ENCODE data around the gene SLC12A7.

DNA sequence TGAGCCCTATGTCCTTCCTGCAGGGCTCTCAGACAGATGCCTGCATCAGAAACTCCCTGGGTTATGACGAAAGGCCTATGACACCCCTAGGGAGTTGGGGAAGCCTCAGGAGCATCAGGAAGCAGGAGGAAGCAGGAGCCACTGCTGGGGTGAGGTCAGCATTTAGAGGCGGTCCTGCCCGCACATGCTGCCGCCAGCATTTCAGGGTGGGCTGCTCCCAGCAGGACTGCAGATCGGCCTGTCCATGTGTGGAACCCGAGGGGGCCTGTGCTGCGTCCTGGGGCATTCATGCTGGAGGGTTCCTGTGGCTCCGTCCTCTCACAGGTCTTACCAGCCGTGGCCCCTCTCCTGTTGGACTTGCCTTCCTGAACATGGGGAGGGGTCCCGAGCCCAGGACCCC, 96.4 kb downstream of the SLC12A7 start:
- TF ChIP-seq POLR2AphosphoS5 (IDR thresholded peaks at IDR 0.05): no peak
- TF ChIP-seq POLR2A (IDR thresholded peaks at IDR 0.05): no peak
- TF ChIP-seq, protein P1, sequence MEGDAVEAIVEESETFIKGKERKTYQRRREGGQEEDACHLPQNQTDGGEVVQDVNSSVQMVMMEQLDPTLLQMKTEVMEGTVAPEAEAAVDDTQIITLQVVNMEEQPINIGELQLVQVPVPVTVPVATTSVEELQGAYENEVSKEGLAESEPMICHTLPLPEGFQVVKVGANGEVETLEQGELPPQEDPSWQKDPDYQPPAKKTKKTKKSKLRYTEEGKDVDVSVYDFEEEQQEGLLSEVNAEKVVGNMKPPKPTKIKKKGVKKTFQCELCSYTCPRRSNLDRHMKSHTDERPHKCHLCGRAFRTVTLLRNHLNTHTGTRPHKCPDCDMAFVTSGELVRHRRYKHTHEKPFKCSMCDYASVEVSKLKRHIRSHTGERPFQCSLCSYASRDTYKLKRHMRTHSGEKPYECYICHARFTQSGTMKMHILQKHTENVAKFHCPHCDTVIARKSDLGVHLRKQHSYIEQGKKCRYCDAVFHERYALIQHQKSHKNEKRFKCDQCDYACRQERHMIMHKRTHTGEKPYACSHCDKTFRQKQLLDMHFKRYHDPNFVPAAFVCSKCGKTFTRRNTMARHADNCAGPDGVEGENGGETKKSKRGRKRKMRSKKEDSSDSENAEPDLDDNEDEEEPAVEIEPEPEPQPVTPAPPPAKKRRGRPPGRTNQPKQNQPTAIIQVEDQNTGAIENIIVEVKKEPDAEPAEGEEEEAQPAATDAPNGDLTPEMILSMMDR (IDR thresholded peaks at IDR 0.05): no peak
- TF ChIP-seq EP300 (IDR thresholded peaks at IDR 0.05): no peak

Data from suprapubic skin (tissue), 4 donors.